ENCODE results near the gene STEAP1B.
"Not testable (repeated sequence)": the region's sequence is repeated elsewhere in the genome, so short reads cannot be mapped to it uniquely, and the experiment has no call there.

Gene STEAP1B

DNA sequence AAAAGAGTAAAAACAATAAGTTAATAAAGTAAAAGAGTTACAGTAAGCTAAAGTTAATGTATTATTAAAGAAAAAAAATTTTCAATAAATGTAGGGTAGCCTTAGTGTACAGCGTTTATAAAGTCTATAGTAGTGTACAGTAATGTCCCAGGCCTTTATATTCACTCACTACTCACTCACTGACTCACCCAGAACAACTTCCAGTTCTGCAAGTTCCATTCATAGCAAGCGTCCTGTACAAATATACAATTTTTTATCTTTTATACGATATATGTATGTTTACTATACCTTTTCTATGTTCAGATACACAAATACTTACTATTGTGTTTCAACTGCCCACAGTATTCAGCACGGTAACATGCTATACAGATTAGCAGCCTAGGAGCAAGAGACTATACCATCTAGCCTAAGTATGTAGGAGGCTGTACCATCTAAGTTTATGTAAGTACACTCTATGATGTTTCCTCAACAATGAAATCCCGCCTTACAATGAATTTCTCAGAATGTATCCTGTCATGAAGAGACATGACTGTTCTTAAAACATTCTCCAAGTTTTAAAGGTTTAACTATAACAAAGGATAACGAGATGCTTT is 3.6 kb downstream of the STEAP1B start:
- not testable (repeated sequence) for DNase-seq

DNA sequence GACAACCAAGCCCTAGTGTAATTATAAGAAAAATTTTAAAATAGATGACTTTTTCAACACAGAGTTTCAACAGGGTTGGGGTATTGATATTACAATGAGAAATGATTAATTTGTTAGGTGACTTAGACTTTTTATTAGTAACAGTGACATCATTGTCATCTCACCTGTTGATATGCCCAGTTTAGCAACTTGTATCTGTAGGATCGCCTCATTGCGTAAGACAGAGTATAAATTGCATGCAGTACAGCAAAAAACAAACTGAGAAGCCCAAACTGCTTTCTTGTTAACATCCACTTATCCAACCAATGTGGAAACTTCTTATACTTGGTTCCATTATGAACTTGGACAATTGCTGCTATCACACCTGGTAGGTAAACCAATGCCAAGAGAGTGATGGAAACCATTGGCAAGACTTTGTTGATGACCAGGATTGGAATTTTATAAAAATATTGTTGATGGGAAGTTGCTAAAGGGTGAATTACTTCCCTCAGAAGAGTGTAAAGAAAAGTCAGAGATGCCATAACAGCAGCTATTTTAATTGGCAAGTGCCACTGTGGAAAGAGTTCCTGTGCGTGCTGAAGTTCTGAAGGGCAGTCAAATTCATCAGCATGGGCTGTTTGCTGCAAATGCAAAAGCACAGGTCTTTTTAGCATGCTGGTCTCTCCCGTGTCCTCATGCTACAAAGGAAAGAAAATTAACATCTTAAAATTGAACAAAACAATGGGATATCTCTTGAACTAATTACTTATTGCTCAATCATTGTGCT is 6.6 kb downstream of the STEAP1B start:
- DNase-seq = not testable (repeated sequence)

DNA sequence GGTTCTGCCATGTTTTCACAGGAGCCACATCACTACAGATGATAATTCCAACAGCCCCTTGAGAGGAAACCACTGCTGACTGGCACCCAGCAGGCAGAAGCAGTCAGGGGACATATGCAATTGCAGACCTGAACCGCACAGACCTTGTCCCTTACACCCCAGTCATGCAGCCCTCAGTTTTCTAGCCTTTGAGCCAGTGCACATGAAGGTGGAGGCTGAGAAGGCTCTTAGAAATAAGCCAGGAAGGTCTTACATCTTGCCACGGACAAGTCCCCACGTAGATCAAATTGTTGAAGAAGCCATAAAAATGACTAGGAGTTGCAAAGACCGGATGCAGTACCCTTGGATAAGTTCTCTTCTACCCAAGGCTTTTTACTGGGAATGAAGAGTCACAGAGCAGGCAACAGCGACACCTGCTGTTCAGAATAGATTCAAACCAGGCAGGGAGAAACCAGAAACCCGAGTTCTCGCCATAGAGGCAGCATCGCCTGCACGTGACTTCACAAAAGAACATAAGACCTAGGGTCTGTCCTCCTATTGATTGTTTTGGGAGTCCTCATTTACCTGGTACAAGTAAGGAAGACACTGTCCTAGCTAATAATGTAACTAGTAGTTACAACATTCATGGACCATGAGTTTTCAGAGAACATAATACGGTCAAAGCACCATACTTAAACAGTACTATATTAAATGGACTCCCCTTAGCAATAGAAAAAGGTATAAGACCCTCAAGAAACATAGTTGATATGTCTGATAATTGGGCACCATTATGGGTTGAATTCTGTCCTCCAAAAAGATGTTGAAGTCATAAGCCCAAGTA is 11.1 kb downstream of the STEAP1B start:
- DNase-seq = peak; percentile 68

DNA sequence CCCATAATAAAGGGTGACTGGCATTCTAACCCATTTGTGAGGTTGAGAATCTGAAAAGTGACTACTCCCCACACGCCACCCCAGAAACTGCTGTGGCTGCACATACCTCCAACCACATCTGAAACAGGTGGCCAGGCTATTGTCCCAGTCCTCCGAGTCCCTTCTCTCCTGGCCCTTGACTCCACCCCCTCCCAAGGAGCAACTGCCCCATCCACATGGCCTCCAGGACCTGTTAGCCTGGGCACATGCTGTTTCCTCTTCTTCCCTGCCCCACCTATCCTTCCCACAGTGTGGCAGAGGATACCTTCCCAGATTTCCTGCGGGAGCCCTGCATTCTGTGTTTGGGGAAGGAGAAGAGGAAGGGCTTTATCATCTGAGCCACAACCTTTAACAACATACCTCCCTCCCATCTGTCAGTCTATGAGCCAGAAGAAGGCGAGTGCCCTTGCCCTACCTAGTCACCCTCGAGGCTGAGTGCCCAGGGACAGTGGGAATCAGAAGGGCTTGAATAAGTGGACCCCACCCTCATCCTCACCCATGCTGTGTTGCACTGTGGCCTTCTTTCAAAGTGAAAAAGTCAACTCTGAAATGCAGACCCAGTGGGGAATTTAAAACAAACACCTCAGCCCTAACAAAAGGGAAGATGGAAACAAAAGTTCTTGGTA is 11.9 kb downstream of the STEAP1B start:
- no peak for DNase-seq

DNA sequence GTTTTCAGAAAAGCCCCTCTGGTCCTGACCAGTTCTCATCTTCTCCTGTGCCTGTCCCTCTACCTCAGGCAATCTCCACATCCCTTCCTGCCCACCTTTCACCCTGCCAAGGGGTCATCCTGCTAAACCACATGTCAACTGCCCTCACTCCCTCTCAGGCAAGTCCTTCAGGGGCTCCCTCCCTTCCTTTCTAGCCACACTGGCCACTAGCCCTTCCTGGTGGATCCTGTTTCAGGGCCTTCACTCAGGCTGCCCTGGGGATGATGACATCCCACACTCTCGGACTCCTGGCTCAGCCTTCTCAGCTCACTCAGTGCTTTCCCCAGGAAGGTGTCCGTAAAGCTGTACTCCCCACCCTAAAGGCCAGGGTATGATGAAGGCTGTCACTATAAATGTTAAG is 13.4 kb downstream of the STEAP1B start:
- DNase-seq = no peak

DNA sequence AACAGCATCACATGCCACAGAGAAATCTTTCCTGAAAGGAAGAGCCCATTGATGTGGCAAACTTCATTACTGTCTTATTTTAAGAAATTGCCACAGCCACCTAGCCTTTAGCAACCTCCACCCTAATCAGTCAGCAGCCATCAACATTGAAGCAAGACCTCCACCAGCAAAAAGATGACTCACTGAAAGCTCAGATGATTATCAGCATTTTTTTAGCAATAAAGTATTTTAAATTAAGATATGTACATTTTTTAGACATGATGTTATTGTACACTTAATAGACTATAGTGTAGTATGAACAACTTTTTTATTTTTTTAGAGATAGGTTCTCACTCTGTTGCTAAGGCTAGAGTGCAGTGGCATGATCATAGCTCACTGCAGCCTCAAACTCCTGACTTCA is 14.8 kb downstream of the STEAP1B start:
- DNase-seq = no peak

DNA sequence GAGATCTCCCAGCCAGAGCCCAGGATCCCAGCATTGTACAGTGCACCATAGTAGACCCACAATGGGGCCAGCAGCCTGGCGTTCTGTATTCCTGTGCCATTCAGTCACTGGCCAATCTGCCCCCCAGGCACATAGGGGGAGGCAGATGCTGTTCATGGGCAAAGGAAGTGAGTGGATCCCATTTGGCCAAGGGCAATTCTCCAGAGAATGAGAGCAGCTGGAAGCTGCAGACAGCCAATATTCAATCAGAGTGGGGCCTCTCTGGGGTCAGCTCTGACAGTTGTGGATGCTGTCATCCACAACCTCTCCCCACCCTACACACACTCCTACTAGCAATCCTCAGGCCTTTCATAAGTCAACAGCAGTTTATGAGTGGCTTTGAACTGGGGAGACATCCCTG is 17.5 kb downstream of the STEAP1B start:
- no peak for DNase-seq

DNA sequence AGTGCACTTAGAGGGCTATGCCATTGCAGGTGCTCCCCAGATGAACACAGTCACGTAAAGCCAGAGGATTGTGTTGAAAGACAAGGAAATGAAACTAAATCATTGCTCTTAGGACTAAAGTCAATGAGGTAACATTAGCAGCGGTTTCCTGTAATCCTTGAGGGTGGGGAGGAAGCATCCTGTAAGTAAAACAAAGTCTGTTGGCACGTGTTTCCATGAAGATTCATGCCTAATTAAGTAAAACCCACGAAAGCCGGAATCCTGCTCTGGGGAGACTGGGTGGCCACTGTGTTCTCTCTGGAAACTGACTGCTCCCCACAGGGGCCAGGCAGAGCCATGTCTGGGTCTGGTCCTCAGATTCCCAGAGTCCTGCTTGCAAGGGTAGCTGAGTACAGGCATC is 18.3 kb downstream of the STEAP1B start:
- DNase-seq = no peak

DNA sequence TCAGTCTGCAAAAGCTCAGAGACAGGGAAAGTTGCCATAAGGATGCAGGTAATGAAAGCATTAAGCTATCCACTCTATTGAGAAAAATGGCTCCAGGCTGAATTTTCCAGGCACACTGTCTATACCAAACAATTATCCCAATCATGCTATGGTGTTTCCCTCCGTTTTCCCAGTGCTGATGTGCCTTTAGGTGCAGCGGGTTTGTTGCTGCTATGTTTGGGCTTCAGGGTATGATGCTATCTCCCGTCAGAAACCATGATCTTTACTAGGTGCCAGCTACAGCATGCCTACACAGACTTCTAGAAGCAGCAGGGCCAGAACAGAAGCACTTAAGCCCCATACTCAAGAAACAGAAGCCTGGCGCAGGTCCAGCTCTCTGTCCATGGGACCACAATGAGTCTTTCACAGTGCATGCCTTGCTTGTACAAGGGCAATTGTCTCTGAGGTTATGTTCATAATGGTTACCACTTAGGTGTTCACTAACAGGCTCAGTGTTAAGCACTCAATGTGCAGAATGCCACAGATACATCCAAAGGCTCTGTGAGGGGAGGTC is 19.4 kb downstream of the STEAP1B start:
- no peak for DNase-seq

DNA sequence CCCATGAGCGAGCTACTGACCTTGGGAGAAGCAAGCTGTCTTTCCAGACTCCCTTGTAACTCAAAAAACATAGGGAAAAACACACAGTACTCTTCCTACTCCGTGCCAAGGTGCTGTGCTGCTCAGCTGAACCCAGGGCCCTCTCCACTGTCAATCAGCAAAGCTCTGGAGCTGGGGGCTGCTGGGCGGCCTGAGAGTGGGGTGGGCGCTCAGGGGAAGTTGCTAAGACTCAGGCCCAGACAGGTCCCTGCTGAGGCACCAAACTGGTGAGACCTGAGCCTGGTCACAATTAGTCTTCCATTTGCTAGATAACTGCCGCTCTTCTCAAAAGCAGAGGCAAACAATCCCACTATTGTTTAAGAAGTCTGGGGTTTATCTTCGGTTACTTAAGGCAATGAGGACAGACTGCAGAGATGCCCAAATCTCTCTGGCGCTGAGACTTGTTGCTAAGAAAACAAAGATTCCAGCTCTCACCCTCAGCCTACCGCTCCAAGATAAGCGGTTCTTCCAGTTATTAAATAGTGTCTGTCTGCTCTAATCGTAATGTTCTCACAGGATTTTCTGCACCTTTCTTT is 22.0 kb downstream of the STEAP1B start:
- no peak for DNase-seq

DNA sequence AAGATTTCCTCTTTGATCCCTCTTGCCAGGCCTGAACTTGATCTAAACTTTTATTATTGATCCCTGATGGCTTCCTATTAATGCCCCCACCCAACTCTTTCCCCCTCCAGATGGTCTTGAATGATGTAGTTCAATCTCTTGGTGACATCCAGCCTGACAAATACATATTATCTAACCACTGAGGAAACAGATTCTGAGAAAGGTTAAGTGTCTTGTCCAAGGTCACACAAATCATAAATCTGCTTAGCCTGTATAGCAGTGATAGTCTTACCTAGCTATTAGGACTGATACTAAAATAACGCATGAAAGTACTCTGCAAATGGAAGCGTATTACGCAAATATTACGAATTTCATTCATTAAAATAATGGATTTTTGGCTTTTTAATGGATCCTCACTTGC is 22.7 kb downstream of the STEAP1B start:
- DNase-seq = no peak

DNA sequence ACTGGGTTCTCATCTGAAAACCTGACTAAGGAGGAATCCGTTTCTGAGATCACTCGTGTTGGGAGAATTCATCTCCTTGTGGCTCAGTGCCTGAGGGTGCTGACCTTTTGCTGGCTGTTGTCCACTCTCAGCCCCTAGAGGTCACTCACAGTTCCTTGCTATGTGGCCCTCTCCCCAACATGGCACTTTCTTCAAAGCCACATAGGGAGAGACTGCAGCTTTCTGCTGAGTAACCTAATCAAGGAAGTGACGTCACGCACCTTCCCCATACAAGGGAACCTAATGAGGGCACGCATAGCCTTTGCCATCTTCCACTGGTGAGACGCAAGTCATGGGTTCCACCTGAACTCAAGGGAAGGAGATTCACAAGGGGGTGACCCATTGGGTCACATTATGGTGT is 23.2 kb downstream of the STEAP1B start:
- DNase-seq = no peak

DNA sequence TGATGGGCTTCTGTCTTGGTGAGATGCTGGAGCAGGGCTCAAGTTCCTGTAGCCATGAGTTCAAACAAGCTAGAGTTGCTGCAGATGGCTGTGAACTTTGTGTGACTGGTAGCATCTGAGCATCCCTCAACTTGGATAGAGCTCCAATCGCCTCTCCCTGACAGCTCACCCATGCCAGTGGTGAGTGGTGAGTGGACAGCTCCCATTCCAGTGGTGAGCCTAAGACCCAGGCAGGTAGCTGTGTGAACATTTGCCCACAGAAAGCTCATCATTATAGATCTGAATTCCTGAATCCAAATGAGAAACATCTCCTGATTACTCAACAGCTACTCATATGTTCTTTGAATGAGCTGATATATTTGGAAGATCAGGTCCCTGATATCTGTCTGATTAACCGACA is 25.3 kb downstream of the STEAP1B start:
- DNase-seq = no peak

DNA sequence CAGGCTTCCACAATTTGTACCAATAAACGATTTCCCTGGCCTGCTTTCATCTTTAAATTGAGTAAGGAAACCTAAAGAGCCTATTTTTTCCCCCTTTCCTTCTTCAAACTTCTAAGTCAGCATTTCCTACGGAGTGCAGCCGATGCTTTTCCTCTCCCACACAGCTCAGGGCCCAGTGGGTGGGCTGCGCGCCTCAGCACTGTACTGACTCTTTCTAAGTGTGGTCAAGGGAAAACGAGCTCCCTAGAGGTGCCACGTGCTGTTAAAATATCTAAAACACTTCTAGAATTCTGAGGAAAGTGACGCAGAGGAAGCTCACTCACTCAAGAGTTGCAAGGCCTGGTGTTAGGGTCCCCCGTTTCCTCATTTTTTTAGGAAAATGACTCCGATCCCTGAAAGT is 29.0 kb downstream of the STEAP1B start:
- DNase-seq = no peak

DNA sequence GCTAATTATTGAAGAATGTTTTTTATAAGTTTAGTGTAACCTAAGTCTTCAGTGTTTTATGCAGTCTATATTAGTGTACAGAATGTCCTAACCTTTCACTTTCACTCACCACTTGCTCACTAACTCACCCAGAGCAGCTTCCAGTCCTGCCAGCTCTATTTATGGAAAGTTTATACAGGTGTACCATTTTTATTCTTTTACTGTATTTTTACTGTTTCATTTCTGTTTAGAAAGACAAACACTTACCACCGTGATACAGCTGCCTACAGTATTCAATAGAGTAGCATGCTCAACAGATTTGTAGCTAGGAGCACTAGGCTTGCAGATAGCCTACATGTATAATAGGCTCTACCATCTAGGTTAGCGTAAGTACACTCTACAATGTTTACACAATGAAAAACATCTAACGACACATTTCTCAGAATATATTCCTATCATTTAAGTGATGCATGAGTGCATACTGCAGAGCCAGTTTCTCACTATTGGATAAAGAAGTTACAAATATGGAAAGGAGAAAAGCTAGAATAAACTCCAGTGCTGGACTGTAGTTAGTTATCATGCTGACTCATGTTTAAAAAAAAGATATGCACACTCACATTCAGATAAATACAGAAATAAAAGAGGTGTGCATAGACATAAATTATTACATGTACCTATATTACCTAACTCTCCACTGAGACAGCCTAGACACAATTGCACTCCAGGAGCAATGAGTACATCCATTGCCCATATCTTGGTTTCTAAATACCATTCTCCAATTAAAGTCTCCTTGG is 30.4 kb downstream of the STEAP1B start:
- no peak for DNase-seq

DNA sequence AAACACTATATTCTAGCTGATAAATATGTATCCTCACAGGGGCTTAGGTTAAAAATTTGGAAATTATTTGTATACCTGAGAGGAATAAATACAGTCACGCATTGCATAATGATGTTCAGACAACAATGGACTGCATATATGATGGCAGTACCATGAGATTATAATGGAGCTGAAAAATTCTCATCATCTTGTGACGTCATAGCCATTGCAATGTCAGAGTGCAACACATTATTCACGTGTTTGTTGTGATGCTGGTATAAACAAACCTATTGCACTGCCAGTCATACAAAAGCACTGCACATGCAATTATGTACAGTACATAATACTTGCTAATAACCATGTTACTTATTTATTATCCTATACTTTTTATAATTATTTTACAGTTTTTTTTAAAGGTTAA is 31.4 kb downstream of the STEAP1B start:
- no peak for DNase-seq

DNA sequence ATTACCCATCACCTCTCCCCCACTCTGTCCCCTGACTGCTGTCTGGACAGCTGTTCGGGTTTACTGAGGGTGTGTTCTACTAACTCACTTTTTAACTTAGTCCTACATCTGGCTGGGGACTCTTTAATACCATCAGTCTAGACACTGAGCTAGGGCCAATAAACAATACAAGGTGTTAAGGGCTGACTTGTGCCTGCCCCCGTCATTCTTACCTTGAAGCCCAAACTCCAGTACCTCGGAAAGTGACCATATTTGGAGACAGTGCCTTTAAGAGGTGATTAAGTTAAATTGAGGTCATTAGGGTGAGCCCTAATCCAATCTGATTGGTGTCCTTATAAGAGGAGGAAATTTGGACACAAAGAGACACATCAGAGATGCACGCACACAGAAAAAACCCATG is 35.7 kb downstream of the STEAP1B start:
- no peak for DNase-seq

DNA sequence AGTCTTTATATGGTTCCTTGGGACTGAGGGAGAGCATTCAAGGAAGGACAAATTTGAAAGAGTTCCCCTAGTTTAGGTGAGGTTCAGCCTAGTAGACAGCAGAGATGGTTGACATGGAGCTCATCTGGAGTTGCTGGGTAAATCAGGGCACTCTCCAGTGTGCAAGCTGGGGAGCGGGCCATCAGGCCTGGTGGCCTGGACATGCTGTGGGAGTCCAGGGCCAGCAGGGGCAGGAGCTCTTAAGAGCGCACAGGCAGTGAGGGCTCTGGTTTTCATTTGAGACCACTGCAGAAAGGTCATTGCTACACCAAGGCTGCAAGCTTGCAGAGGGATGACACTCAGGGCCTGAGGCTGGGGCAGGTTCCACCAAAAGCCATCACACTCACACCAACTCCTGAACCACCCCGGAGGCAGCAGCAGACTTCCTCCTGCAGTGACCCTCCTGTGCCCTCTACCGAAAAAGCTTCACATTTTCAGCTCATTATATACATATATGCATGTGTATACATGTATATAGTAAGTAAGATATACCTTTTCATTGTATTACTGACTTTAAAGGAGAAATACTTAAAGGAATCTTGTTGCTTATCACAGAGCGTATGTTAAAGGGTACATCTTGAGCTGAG is 39.5 kb downstream of the STEAP1B start:
- no peak for DNase-seq

DNA sequence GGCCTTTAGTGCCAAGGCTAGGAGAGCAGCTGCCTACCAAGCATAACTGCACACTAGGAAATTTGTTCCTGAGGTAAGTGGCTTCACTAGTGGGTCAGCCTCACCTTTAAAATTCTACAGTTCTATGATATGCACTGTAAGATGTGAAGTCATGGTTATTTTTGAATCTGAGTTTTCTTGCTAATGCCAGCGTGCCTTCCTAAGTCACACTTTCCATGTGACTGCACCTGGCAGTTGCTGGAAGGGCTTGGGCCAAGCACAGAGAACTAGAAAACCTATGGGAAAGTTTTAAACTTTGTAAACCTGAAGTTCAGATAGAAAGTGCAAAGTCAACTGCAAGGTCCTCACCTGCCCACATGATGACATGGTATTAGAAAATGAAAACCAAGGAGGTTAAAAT is 42.5 kb downstream of the STEAP1B start:
- no peak for DNase-seq

DNA sequence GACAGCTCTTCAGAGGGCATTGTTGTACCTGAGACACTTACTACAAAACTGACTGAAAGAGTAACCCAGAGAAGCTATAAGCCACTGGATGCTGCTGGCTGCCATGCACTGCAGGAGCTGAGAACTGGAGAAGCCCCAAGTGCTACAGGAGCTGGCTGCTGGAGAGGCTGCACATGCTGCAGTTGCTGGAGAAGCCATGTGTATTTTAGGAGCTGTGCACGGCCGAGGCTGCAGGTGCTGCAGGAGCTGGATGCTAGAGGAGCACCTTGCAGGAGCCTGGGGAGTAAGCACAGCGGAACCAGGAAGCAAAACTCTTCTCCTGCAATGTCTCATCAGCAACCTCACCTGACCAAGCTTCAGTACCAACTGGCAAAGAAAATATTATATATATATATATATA is 45.5 kb downstream of the STEAP1B start:
- no peak for DNase-seq

DNA sequence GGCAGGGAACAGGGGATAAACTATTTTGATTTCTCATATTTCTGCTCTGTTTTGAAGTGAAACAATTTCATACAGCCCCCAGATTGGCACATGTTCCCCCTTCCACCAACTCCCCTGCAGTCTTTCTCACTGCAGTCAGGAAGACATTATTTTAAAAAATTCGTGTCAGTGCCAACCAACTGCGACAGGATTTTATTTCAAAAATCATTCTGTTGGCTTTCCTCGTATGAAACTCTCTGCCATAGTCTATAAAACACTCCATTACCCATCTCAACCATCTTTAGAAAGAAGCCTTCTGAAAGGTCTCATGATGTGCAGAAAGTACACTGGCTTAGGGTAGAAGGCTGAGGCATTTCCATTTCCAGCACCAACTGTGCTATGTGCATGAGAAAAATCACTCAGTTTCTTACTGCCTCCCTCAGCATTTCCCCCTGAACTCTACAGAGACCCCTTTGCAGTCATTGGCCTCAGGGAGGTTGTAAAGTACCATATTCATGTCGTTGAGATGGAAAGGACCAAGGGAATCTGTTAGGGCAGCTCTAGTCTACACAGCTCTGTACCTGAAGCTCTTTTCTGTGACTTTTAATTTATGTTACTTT is 46.9 kb downstream of the STEAP1B start:
- DNase-seq = no peak

Data from CD4-positive, alpha-beta T cell treated with Interleukin-17A for 1 hour (primary cell).